Measurements from ENCODE around the gene TENM3. TPM values are rescaled to one million over a fixed set of nuclear protein-coding genes. Genes with fewer than 3 reads are reported as not detected.

Gene TENM3
- total RNA-seq, 2 experiments from 2014 or later: not detected

GRCh38 chr4:182801636-182802035 is 558.4 kb downstream of the TENM3 start:
- ATAC-seq (no peak), DNase-seq (no peak)
- Mint-ChIP-seq H3K9me3 (peaks cover 1% of the 10 kb centered on the region), H3K4me1 (ENCODE audit: low read depth) (peaks cover 3% of the 10 kb centered on the region), H3K36me3 (ENCODE audit: low read depth) (no peaks in the 10 kb centered on the region), H3K27me3 (peaks cover 10% of the 10 kb centered on the region), H3K4me3 (no peak overlapping the region), H3K27ac (no peak overlapping the region)
- POLR2A ChIA-PET: no interaction called here
- TF ChIP-seq CTCF (IDR thresholded peaks at IDR 0.05): no peak
- intact Hi-C loops (cut with micrococcal nuclease): loop anchor here (10.0 kb wide), 1 partner anchor 327 kb away; no protein-coding TSS in a partner anchor
- CTCF ChIA-PET: no interaction called here

GRCh38 chr4:182802621-182803020 is 559.4 kb downstream of the TENM3 start:
- H3K4me3 Mint-ChIP-seq: no peak overlapping the region
- no peak for DNase-seq
- TF ChIP-seq CTCF (IDR thresholded peaks at IDR 0.05): no peak
- peaks cover 5% of the 10 kb centered on the region for H3K4me1 Mint-ChIP-seq (ENCODE audit: low read depth)
- H3K27ac Mint-ChIP-seq: no peak overlapping the region
- H3K36me3 Mint-ChIP-seq (ENCODE audit: low read depth): no peaks in the 10 kb centered on the region
- ChIA-PET CTCF (no interaction called here), POLR2A (no interaction called here)
- peaks cover 11% of the 10 kb centered on the region for H3K27me3 Mint-ChIP-seq
- intact Hi-C loops (cut with micrococcal nuclease): loop anchor here (10.0 kb wide), 1 partner anchor 328 kb away; no protein-coding TSS in a partner anchor
- H3K9me3 Mint-ChIP-seq: peaks cover 1% of the 10 kb centered on the region
- ATAC-seq: no peak

DNA sequence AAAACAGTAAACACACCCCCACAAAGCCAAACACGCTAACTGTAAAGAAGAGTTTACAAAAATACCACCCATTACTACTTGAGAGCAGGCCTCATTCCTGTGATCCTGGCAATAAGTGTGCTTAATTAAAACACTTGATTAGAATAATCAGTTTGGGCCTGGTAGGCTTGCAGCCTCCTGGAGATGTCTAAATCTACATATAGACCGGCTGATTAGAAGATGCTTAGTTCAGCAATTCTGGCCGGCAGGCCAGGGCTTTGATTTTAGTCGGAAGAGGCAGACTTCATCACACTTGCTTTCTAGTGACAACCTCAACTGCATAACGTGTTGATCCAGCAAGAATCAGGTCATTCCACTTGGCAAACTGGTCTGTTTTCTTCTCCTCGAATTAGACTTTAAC is 560.0 kb downstream of the TENM3 start:
- TF ChIP-seq CTCF (IDR thresholded peaks at IDR 0.05): no peak
- Mint-ChIP-seq H3K27me3 (peaks cover 11% of the 10 kb centered on the region), H3K27ac (no peak overlapping the region), H3K36me3 (ENCODE audit: low read depth) (no peaks in the 10 kb centered on the region), H3K4me3 (no peak overlapping the region), H3K9me3 (peaks cover 1% of the 10 kb centered on the region), H3K4me1 (ENCODE audit: low read depth) (peaks cover 5% of the 10 kb centered on the region)
- POLR2A ChIA-PET: no interaction called here
- no peak for DNase-seq
- CTCF ChIA-PET: no interaction called here
- ATAC-seq: no peak
- intact Hi-C loops (cut with micrococcal nuclease): loop anchor here (10.0 kb wide), 1 partner anchor 328 kb away; no protein-coding TSS in a partner anchor

- TF ChIP-seq CTCF (IDR thresholded peaks at IDR 0.05): no peak
- ATAC-seq (no peak), DNase-seq (no peak)
- Mint-ChIP-seq H3K27ac (no peak overlapping the region), H3K9me3 (no peaks in the 10 kb centered on the region), H3K27me3 (peaks cover 14% of the 10 kb centered on the region), H3K36me3 (ENCODE audit: low read depth) (no peaks in the 10 kb centered on the region), H3K4me3 (no peak overlapping the region), H3K4me1 (ENCODE audit: low read depth) (peaks cover 13% of the 10 kb centered on the region)
- intact Hi-C loops (cut with micrococcal nuclease): loop anchor here (10.0 kb wide), 1 partner anchor 329 kb away; no protein-coding TSS in a partner anchor
- CTCF ChIA-PET: no interaction called here
- POLR2A ChIA-PET: no interaction called here
Measured at GRCh38 chr4:182804131-182804530, 560.9 kb downstream of the TENM3 start.

- Mint-ChIP-seq H3K4me3 (no peak overlapping the region), H3K27me3 (peaks cover 14% of the 10 kb centered on the region), H3K4me1 (ENCODE audit: low read depth) (peaks cover 18% of the 10 kb centered on the region), H3K27ac (no peak overlapping the region), H3K36me3 (ENCODE audit: low read depth) (no peaks in the 10 kb centered on the region), H3K9me3 (no peaks in the 10 kb centered on the region)
- ChIA-PET POLR2A (interaction anchor here (0.5 to 0.6 kb wide), 2 partner anchors 20 to 1636 kb away, joined by 3 read pairs; no protein-coding TSS in a partner anchor), CTCF (interaction anchor here (1.3 kb wide), 1 partner anchor 117 kb away, joined by 4 read pairs; no protein-coding TSS in a partner anchor)
- no peak for DNase-seq
- ATAC-seq: no peak
- no peak for TF ChIP-seq CTCF (IDR thresholded peaks at IDR 0.05)
- intact Hi-C loops (cut with micrococcal nuclease): loop anchor here (10.0 kb wide), 1 partner anchor 331 kb away; no protein-coding TSS in a partner anchor
Measured at GRCh38 chr4:182805321-182805720, 562.1 kb downstream of the TENM3 start.

All from activated CD8-positive, alpha-beta T cell treated with anti-CD3 and anti-CD28 coated beads for 36 hours (primary cell).